Fibroblast of skin of scalp (primary cell): ENCODE results near the gene NOP10. TPM values are rescaled to one million over a fixed set of nuclear protein-coding genes. Genes with fewer than 3 reads are reported as not detected.
"Not testable (repeated sequence)": the region's sequence is repeated elsewhere in the genome, so short reads cannot be mapped to it uniquely, and the experiment has no call there.

Experiments
- DNase-seq: peaks from one replicate; pipeline ENCODE4 v3.0.0-alpha.2; 2013
- polyA plus RNA-seq, 2 experiments: library from polyadenylated mRNA; unstranded; fragments of 120-200 nt; gene quantifications; one replicate each; pipeline ENCODE4 v1.2.1, GENCODE V29; 2013; ENCODE audit not compliant: insufficient read length in 2 of 2

The NOP10 gene
- 164 TPM for polyA plus RNA-seq (2013, experiment 1 of 2; ENCODE audit: insufficient read length)
- 155 TPM for polyA plus RNA-seq (2013, experiment 2 of 2; ENCODE audit: insufficient read length)

DNA sequence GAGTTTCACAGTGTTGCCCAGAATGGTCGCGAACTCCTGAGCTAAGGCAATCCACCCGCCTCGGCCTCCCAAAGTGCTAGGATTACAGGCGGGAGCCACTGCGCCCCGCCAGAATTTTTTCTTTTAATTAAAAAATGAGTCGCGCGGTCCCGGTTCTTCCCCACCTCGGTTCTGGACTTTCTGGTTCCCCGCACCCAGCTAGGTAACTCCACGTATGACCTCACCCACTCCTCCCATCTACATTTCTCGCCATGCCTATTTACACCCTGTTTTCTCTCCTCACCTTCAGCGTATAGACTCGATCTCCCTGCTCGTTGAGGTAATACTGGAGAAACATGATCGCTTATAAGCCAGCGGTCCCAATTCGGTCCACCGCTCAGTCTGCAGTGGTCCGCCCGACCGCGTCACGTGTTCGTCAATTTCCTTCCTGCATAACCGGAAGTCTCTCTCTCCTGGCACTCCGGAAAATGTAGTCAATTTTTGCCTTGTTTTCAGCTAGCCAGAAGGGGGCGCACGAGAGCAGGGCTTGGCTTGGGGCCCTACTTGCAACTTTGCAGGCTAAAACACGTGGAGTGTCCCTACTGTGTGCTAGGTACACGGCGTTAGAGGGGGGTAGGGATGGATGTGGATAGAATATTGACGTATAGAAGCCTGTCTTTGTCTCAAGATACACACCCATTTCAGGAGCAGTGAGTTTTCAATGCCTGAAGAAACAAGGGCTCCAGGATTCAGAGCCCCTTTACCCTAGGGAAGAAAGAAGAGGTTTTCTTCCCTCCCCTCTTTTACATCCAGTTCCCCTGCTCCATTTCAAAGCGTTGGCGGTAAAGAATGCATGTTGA, at the start of gene NOP10, which contains the start of gene NUTM1:
Gene NOP10, minus strand, starts transcription at position 400 of the 839 bp plus-strand sequence. Its CDS starts 63 bp downstream, at position 337.
Gene NUTM1, plus strand, starts transcription at position 579 of the 839 bp plus-strand sequence. CDS start 382 bp downstream, outside the sequence.
- peak; percentile 91 for DNase-seq

DNA sequence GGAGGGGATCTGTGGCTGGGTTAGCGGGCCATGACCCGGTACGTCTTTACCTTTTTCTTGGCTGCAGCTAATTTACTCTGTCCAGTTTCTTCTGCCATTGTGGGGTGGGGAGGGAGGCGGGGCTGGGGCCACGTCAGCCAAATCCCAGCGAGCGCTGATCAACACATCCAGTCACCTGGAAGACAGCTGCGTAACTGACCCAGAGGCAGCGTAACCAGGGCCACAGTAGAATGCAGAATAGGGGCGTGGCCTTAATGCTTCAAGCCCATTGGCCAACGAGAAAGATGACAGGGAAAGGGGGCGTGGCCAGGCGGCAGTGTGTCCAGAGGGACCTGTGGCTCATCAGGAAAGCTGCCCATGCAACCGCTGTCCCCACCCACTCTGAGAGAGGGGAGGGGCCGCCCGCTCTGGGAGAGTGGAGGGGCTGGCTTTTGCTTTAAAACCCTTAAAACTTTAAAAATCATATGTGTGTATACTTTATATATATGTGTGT, 46.7 kb upstream of the NOP10 start:
- DNase-seq, result not testable (repeated sequence)

DNA sequence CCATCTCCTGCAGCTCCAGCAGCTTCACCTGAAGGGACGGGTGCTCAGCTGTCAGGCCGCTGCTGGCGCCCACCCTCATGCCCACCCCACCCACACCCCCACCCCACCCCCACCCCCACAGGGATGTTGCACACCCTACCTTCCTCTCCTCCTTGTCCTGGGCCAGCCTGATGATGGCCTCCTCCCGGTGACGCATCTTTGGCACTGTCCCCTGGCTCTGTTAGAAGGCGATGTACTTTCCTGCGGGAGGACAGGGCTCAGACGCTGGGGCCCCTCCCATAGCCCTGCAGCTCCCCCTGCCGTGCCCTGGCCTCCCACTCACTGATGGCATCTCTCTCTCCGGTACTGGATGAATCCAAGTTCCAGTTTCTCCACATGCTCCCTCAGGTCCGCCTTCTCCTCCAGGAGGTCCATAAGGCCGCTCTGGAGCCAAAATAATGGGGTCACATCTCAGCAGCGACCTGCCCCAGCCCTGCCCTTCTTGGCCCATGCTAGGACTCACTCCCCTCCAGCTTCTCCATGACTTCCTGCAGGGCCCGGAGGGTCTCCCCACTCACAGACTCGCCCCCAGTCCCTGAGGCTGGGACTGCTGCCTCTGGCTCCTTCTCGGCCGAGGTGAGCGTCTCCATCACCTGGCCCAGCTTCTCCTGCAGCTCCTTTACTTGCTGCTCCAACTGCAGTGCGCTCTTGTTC, 39.0 kb upstream of the NOP10 start:
- DNase-seq, result not testable (repeated sequence)

DNA sequence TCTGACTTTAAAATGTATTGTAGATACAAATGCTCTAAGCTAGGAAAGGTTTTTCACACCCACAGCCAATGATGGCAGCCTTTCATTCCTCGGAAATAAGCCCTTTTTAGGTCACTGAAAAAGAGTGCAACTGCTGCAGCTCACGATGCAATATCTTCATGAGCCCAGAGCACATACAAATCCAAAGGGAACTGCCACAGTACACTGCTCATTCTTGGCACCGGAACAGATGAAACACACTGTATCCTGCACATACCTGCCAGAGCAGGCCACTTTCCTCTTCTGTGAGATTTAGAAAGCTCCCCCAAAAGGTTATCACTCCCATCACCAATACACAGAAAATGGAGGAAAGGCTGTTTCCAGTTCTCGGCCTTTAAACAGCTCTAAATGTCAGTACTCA, 37.6 kb upstream of the NOP10 start:
- DNase-seq, result not testable (repeated sequence)

DNA sequence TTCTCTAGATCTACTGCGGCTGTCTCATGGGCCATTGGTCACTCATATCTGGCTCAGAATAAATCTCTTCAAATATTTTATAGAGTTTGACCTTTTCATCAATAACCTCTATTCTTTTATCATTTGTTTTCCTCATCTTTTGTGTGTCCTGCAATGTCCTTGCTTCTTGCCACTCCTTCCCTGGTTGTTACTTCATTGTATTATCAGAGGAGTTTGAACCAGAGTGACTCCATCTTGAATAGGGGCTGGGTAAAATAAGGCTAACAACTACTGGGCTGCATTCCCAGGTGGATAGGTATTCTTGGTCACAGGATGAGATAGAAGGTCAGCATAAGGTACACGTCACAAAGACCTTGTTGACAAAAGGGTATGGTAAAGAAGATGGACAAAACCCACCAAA, 33.9 kb upstream of the NOP10 start:
- no peak for DNase-seq

DNA sequence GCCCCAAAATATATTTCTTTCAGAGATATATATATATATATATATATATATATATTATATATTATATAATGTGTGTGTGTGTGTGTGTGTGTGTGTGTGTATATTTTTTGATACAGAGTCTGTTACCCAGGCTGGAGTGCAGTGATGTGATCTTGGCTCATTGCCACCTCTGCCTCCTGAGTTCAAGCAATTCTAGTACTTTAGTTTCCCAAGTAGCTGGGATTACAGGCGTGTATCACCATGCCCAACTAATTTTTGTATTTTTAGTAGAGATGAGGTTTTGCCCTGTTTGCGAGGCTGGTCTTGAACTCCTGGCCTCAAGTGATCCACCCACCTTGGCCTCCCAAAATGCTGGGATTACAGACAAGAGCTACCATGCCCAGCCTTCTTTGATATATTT, 32.6 kb upstream of the NOP10 start:
- not testable (repeated sequence) for DNase-seq

DNA sequence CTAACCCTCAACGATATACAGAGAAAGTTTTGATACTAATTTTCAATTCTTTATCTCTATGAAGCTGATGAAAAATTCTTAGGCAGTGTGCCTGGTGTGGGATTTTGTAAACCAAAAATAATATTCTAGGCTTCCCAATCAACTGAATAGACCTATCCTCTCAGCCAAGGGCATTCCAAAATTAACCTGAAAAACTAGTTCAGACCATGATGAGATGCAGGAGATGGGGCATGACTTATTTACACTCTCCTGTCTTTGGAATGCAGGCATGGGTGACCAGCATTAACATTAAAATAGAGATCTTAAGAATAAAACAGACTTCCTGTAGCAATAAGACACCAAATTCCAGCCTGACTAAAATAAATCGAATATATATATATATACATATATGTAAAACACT, 31.9 kb upstream of the NOP10 start:
- no peak for DNase-seq

DNA sequence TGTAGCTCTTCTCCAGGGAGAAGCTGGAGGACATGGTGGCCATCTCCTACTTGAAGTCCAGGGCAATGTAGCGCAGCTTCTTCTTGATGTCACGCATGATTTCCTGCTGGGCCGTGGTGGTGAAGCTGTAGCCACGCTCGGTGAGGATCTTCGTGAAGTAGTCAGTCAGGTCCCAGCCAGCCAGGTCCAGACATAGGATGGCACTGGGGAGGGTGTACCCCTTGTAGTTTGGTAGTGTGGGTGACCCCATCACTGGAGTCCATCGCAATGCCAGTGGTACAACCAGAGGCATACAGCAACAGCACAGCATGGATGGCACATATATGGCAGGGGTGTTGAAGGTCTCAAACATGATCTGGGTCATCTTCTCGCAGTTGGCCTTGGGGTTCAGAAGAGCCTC, 31.0 kb upstream of the NOP10 start:
- DNase-seq, result no peak

DNA sequence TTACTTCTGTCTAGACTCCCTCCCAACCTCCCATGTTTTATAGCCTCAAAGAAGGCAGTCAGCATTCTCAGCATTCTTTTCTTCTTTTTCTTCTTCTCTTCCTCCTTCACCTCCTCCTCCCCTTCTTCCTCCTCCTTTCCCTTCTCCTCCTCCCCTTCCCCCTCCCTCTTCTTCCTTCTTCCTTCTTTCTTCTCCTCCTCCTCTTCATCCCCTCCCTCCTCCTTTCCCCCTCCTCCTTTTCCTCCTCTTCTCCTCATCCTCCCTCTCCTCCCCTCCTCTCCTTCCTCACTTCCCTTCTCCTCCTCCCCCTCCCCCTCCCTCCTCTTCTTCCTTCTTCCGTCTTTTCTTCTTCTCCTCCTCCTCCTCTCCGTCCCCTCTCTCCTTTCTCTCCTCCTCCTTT, 27.7 kb upstream of the NOP10 start:
- no peak for DNase-seq

DNA sequence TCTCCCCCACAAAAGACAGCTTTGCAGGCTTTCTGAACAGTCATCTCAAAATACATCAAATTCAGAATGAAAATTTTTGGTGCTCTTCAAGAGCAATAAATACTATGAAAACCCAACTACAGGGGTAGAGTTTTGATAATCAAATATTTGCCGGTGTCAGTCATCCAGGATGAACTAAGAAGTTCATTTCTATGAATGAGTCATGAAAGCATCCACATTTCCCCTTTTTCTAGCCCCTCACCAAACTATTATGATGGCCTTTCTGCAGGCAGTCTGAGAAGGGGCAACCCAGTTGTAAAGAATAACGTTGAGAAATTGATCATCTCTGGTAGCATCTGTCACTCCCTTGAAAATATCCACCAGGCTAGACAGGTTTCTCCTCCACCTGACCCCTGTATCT, 27.2 kb upstream of the NOP10 start:
- no peak for DNase-seq

DNA sequence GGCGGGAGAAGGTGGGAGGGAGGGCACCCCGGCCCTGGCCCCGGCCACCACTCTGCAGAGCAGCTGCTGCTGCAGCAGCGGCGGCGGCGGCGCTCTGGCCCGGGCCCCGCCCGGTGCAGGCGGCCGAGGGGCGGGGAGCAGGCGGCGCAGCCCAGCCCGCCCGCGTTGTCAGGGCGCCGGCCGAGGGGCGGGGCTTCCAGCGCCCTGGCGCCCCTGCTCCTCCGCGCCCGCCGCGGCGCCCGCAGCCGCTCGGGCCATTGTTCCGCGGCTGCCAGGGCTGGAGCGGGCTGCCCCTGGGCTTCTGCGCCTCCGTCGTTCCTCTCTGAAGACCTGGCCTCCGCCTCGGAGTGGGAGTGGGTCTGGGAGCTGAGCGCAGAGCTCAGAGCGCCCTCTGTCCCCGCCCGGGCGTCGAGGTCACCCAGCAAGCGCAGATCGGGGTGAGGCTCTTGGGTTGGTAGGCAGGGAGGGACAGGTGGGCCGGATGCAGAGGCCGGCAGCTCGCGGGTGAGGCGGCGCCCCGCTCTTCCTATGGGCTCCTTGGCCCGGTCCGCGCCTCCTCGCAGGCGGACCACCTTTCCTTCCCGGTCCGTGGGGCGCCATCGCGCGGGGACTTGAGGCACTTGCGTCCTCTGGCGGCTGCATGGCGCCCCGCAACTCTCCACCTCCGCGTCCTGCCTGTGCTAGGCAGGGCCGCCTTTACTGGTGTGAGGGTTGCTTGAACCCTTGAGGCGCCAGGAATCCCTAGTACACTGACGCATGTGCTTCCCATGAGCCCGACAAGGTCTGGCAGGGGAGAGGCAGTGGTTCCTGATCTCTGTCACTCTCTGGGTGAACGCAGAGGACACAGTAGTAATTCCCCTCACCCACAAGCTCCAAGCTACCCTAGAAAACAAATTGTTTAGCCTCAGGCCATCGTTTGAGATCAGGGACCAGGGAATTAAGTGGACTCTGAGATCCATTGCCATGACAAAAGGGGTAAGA, 24.5 kb upstream of the NOP10 start, which contains the start of gene LPCAT4:
Gene LPCAT4, minus strand, starts transcription at position 96 of the 981 bp plus-strand sequence. CDS start 96 bp downstream, outside the sequence.
- DNase-seq, result peak; percentile 84

DNA sequence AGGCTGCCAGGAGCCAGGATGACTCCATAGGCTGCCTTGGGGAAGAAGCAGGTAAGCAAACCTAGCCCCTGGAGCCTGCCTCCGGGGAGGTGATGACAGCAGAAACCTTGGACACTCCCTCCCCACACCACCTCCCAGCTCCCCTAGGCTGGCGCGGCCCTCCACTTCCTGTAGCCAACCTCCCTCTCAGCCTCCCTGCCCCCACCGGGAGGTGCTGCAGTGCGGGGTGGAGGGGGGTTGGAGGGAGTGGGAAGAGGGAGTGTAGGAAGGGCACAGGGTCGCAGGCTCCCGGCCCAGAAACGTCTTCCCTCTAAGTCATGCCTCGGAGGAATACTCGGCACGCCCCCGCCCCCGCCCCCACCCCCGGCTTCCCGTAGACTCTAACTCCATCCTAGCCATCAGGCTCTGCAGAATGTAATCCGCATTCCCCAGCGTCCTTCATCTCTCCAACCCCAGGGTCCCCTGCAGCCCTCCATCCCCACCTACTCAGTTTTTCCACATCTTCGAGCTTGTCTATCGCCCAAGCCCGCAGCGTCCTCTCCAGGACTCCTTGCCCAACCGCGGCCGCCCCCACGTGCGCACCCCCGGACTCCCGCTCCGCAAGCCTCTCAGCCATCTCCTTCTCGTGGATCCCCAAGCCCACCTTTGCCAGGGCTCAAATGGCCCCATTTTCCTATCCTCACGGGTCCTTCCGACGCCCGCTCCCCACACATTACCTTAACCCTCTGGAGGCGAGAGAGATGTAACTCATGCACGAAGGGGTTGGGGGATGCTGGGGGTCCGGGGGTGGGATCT, 23.5 kb upstream of the NOP10 start:
- DNase-seq, result peak; percentile 55

DNA sequence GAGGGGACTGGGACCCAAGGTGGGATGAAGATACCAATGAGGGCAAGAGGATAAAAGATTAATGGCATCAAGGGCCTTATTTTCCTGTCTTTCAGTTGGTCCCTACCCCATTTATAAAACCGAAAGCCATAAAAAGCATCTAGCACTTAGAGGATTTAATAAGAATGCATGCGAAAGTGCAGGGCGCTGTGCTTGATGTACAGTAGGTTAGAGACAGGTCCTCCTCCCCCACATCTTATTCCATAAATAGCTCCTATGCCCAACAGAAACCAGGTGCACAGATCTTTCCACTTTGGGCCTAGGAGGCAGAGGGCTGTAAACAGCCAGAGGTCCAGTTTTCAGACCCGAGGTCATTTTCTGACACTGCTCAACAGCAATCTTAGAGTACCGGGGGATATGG, 22.9 kb upstream of the NOP10 start:
- no peak for DNase-seq

DNA sequence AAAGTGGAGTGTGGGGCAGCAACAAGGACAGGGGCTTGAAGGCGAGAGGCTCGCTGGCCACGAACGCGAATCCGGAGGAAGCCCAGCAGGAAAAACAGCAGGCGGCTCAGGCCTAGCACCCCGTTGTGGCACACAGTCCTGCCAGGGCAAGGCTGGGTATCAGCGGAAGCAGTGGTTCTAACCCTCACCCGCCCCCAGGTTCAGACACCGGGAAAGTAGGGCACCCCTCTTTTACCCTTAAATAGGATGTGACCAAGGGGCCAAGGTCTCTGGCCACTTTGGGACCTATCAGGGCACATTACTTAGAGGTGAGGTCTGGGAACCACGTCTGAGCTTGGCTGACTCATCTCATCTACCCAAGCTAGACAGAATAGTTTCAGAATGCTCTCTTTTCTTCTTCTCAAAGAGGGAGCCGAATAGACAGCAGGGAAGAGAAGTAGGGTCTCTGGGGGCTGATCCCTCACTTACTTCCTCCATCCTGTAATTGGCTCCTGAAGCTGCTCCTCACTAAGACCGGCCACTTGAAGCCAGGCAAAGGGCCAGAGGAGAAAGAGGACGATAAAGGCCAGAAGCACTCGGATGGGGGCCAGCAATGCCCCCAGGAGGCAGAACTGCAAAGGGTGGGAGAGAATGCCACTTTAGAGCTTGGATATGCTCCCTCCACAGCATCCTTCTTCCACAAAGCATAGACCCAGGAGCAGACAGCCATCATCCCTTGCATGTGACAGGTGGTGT, 22.3 kb upstream of the NOP10 start:
- no peak for DNase-seq

DNA sequence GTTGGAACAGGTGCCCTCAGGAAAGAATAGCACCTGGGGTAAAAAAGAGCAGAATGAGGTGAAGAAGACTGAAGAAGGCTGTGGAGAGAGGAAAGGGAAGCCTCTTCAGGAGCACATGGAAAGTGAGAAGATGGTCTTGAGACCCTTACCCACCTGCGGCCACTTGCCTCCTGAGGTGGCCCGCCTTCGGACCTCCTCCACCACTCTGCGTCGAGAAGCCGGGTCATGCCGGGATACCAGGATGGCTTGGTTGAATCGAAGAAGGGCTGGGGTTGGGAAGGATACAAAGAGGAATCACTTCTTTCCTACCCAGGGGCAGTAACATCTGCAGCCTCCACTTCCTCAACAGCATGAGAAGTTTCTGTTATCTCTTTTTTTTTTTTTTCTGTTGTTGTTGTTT, 21.1 kb upstream of the NOP10 start:
- no peak for DNase-seq

DNA sequence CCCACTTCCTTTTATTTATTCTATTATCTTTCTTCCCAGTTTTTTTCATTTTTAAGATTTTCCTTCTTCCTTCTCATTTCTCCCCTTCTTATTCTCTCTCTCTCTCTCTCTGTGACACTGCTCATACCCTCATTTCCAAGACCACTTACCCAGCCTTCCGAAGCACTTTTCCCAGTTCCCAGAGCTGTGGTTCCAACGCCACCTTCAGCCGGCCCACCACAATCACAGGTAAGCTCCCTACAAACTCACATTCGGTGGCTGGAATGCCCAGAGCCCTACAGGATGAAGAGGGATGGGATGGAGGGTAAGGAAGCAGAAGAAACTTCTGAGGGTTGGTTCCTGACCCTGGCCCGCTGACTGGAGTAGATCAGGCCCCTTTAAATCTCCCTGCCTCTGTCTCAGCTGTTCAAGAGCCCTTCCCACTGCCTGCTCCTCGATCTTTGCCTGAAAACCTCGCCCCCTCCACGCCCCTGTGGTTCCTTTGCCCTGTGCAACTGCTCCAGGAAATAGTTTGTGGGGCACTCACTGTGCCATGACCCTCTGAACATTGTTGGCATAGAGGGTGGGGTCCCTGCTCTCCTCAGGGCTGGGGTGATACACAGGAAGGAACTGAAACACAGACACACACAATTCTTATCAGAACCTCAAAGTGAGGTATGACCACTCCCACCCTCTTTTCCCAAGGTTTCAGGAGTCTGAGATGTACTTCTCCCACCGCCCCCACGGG, 19.3 kb upstream of the NOP10 start:
- DNase-seq, result no peak

DNA sequence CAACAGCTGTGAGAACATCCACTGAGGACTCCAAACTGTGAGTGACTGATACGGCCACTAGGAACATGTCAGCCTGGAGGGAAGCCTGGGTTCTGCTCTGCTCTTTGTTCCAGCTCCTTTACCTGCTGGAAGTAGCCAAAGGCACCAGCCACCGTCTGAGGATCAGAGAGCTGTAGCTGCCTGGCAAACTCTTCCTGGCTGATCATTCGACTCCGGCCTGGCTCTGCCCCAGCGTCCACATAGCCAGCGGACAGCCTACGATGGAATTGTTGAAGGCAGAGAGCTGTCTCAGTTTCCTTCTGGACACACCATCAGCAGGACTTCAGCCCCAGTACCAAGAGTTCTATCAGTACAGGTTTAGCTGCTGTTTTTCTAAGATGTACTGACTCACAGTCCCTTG, 18.3 kb upstream of the NOP10 start:
- DNase-seq, result no peak

DNA sequence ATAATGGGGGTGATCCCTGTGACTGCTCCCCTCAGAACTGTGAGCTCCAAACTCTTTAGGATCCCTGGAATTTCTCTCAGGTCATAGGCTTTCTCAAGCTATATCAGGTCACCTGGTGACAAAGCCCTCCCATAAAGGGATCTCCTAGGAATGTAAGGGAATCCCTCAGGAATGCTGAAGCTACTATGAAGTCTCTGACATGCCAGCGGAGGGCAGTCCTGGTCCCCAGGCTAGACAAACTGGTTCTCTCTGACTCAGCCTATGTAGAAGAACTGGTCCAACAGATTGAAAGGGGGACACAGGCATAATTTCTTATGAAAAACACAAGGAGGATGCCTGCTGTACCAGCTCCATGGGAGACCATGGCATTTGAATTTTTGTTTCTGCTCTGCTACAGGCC, 17.4 kb upstream of the NOP10 start:
- peak; percentile 20 for DNase-seq

DNA sequence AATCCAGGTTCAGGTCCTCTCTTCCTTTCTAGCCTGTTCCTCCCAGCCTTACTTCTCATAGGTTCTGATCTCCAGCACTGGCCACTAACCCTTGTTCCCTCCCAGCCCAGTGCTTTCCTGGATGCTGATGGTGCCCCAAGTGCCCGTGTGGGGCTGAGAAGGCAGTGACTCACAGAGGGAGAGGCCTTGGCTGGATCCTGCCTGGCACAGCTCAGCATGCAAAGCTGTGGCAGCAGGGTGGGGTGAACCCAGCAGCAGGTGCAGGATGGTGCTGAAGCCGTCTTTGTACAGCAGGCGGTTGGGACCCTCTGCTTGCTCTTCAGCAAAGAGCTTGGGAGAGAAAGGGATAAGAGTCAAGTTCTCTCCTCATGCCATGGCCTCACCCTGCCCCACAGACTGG, 16.5 kb upstream of the NOP10 start:
- no peak for DNase-seq

DNA sequence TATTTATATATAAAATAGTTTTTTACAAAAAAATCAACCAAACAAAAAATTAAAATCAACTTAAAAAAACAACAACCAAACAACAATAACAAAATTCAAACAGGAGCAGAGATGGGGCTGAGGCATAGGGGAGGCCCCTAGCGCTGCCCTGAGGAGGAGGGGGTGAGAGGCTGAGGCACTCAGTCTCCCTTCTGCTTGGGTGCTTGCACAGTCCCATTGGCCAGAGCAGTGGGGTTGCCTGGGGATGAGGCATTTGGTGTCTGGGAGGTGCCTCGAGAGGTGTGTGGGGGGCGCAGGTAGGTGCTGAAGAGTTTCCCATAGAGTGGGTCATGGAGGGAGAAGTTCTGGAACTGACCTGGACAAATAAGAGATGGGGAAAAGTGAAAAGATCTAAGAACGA, 16.0 kb upstream of the NOP10 start:
- DNase-seq, result no peak
